CD4-positive, alpha-beta T cell treated with Interleukin-2 at 100 ng/mL for 4 hours (primary cell): Measurements from ENCODE around the gene CCNT1.
A peak's percentile ranks its signal among the peaks of the same experiment; 100 is the strongest.
"Not testable (repeated sequence)": the region's sequence is repeated elsewhere in the genome, so short reads cannot be mapped to it uniquely, and the experiment has no call there.

Experiments used
- DNase-seq: peaks from one replicate; pipeline ENCODE4 v3.0.0-alpha.2; 2020; ENCODE audit warnings: low spot score

CCNT1 gene

GRCh38 chr12:48691826-48692487 is 24.6 kb downstream of the CCNT1 start:
- DNase-seq: no peak

- no peak for DNase-seq
These were observed 25.5 kb downstream of the CCNT1 start for GRCh38 chr12:48690990-48691389.

GRCh38 chr12:48690436-48690835 is 26.1 kb downstream of the CCNT1 start:
- DNase-seq: no peak

GRCh38 chr12:48688836-48689235 is 27.7 kb downstream of the CCNT1 start:
- no peak for DNase-seq

GRCh38 chr12:48687592-48687991 is 28.9 kb downstream of the CCNT1 start:
- no peak for DNase-seq

GRCh38 chr12:48686615-48687334 is 29.7 kb downstream of the CCNT1 start:
- no peak for DNase-seq

- DNase-seq: no peak
These were observed 30.4 kb downstream of the CCNT1 start for GRCh38 chr12:48686037-48686595.

GRCh38 chr12:48683534-48683933 is 33.0 kb downstream of the CCNT1 start:
- no peak for DNase-seq

GRCh38 chr12:48682927-48683326 is 33.6 kb downstream of the CCNT1 start:
- no peak for DNase-seq

GRCh38 chr12:48682533-48682905 is 34.0 kb downstream of the CCNT1 start:
- DNase-seq: not testable (repeated sequence)

GRCh38 chr12:48681710-48682532 is 34.6 kb downstream of the CCNT1 start, which contains the start of gene KANSL2:
Gene KANSL2 (minus strand): TSS chr12:48682238. CDS start chr12:48681632, 606 bp downstream.
- DNase-seq: peak; percentile 97

GRCh38 chr12:48681399-48681709 is 35.2 kb downstream of the CCNT1 start:
- no peak for DNase-seq

- DNase-seq: no peak
These were observed 35.6 kb downstream of the CCNT1 start for GRCh38 chr12:48680861-48681260.

GRCh38 chr12:48678551-48679185 is 37.8 kb downstream of the CCNT1 start:
- no peak for DNase-seq

GRCh38 chr12:48671231-48671856 is 45.2 kb downstream of the CCNT1 start:
- DNase-seq: no peak

- no peak for DNase-seq
These were observed 47.5 kb downstream of the CCNT1 start for GRCh38 chr12:48668996-48669395.

GRCh38 chr12:48659863-48660262 is 56.6 kb downstream of the CCNT1 start:
- DNase-seq: no peak

- DNase-seq: no peak
These were observed 64.8 kb downstream of the CCNT1 start for GRCh38 chr12:48651681-48652080.

GRCh38 chr12:48645354-48645753 is 71.2 kb downstream of the CCNT1 start:
- not testable (repeated sequence) for DNase-seq

GRCh38 chr12:48643011-48643410 is 73.5 kb downstream of the CCNT1 start:
- no peak for DNase-seq

GRCh38 chr12:48641752-48642555 is 74.6 kb downstream of the CCNT1 start:
- DNase-seq: not testable (repeated sequence)
